22Rv1 (cell line): ENCODE results near the gene ARHGEF9.

Experiments
- ZFX ChIP-seq: fragments of 450-650 bp; IDR thresholded peaks from 2 replicates; pipeline ENCODE4 v1.6.1; 2017; ENCODE audit warnings: antibody characterized with exemption, borderline replicate concordance
- TF ChIP-seq, protein P1 (sequence below): fragments of 450-650 bp; IDR thresholded peaks from 2 replicates; pipeline ENCODE4 v1.5.1; 2017; ENCODE audit warnings: mild to moderate bottlenecking

DNA sequence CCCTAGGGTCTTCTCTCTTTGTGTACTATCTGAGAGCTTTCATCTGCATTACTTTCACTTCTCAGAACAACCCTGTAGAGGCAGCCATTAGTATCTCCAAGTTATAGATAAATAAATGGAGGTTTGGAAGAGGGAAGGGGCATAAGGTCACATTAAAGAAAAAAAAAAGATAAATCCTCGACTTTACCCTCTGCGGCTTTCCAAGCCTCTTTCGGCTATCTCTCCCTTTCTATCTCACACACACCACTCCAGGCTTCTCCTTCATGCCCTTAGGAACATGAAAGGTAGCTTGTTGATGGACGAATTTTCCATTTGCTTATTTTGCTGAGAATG is 660 bp upstream of the ARHGEF9 start:
- TF ChIP-seq, protein P1, sequence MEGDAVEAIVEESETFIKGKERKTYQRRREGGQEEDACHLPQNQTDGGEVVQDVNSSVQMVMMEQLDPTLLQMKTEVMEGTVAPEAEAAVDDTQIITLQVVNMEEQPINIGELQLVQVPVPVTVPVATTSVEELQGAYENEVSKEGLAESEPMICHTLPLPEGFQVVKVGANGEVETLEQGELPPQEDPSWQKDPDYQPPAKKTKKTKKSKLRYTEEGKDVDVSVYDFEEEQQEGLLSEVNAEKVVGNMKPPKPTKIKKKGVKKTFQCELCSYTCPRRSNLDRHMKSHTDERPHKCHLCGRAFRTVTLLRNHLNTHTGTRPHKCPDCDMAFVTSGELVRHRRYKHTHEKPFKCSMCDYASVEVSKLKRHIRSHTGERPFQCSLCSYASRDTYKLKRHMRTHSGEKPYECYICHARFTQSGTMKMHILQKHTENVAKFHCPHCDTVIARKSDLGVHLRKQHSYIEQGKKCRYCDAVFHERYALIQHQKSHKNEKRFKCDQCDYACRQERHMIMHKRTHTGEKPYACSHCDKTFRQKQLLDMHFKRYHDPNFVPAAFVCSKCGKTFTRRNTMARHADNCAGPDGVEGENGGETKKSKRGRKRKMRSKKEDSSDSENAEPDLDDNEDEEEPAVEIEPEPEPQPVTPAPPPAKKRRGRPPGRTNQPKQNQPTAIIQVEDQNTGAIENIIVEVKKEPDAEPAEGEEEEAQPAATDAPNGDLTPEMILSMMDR, result no peak
- no peak for TF ChIP-seq ZFX
